Loucy (cell line): ENCODE measurements around the gene BMX.

Source experiments
- H2AFZ ChIP-seq: fragments of 200-600 bp; sonication (generic); 2 replicates; pipeline ENCODE4 v1.6.0; 2016; ENCODE audit warnings: antibody characterized with exemption, mild to moderate bottlenecking, low read length, moderate library complexity
- H3F3A ChIP-seq: fragments of 200-600 bp; 2 replicates; pipeline ENCODE4 v1.6.0; 2016; ENCODE audit warnings: antibody characterized with exemption, low read depth, mild to moderate bottlenecking
- H3K27me3 ChIP-seq: fragments of 200-600 bp; sonication (generic); 2 replicates; pipeline ENCODE4 v1.6.1; 2014; ENCODE audit warnings: low read length, mild to moderate bottlenecking; ENCODE audit not compliant: insufficient read depth, poor library complexity, severe bottlenecking
- H3K36me3 ChIP-seq: fragments of 200-600 bp; sonication (generic); 2 replicates; pipeline ENCODE4 v1.6.1; 2016; ENCODE audit warnings: low read length; ENCODE audit not compliant: insufficient read depth
- H3K4me1 ChIP-seq: fragments of 200-600 bp; sonication (generic); 2 replicates; pipeline ENCODE4 v1.5.1; 2014; ENCODE audit warnings: low read length, mild to moderate bottlenecking; ENCODE audit not compliant: insufficient read depth, poor library complexity, severe bottlenecking
- H3K4me2 ChIP-seq: fragments of 200-600 bp; sonication (generic); 2 replicates; pipeline ENCODE4 v1.6.0; 2014; ENCODE audit warnings: antibody characterized with exemption, low read length, low read depth, mild to moderate bottlenecking; ENCODE audit not compliant: poor library complexity, severe bottlenecking
- H3K4me3 ChIP-seq: fragments of 200-600 bp; sonication (generic); 2 replicates; pipeline ENCODE4 v1.5.1; 2014; ENCODE audit warnings: low read length, mild to moderate bottlenecking, mixed read lengths; ENCODE audit not compliant: poor library complexity, severe bottlenecking
- H3K79me2 ChIP-seq: fragments of 200-600 bp; sonication (generic); 2 replicates; pipeline ENCODE4 v1.6.1; 2014; ENCODE audit warnings: low read length; ENCODE audit not compliant: insufficient read depth
- H3K9ac ChIP-seq: fragments of 200-600 bp; sonication (generic); 2 replicates; pipeline ENCODE4 v1.6.0; 2014; ENCODE audit warnings: mild to moderate bottlenecking, low read depth, low read length, moderate library complexity; ENCODE audit not compliant: poor library complexity, severe bottlenecking
- H3K9me2 ChIP-seq: fragments of 200-600 bp; sonication (generic); replicated peaks from 2 replicates; pipeline ENCODE4 v1.6.1; 2016; ENCODE audit warnings: low read depth, low read length, mixed read lengths
- H3K9me3 ChIP-seq: fragments of 200-600 bp; sonication (generic); 2 replicates; pipeline ENCODE4 v1.6.1; 2014; ENCODE audit warnings: mild to moderate bottlenecking, antibody characterized with exemption, low read length, low read depth; ENCODE audit not compliant: insufficient read depth
- H4K20me1 ChIP-seq: fragments of 200-600 bp; sonication (generic); 2 replicates; pipeline ENCODE4 v1.6.0; 2014; ENCODE audit warnings: antibody characterized with exemption, low read length, mild to moderate bottlenecking; ENCODE audit not compliant: insufficient read depth, poor library complexity, severe bottlenecking
- EZH2phosphoT487 ChIP-seq: fragments of 200-600 bp; IDR thresholded peaks from 2 replicates; pipeline ENCODE4 v1.6.1; 2018; ENCODE audit warnings: antibody characterized with exemption, mild to moderate bottlenecking, moderate library complexity, borderline replicate concordance
- TF ChIP-seq, protein P1 (sequence below): fragments of 200-600 bp; sonication (generic); conservative IDR thresholded peaks from 2 replicates; pipeline ENCODE4 v1.5.1; 2014; ENCODE audit warnings: mild to moderate bottlenecking, antibody characterized with exemption, low read length

The BMX gene

DNA sequence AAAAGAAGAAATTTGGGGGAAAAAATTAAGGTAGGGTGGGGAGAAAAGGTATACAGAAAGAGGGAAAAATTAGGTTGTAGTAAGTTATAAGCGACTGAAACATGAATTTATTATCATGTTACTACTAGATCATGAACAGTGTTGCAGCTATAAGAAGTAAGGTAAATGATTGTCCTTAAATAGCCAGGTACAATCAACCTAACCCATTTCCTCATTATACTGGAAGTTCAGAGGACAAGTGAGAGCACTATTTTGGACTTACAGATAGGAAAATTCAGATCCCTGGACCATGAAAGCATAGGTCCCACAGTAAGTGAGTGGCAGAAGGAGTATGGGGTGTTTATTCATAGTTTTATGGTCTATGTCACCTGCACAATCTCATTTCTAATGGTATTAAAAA is 31.0 kb upstream of the BMX start:
- no peaks in the 10 kb centered on the region for H3K9me2 ChIP-seq
- H4K20me1 ChIP-seq: no peaks in the 10 kb centered on the region
- no peak overlapping the region for H2AFZ ChIP-seq
- no peaks in the 10 kb centered on the region for H3K36me3 ChIP-seq
- H3K4me3 ChIP-seq: no peak overlapping the region
- H3K4me1 ChIP-seq: no peaks in the 10 kb centered on the region
- no peak overlapping the region for H3K4me2 ChIP-seq
- no peaks in the 10 kb centered on the region for H3F3A ChIP-seq
- no peak overlapping the region for H3K9ac ChIP-seq
- no peaks in the 10 kb centered on the region for H3K9me3 ChIP-seq
- no peaks in the 10 kb centered on the region for H3K27me3 ChIP-seq
- TF ChIP-seq, protein P1, sequence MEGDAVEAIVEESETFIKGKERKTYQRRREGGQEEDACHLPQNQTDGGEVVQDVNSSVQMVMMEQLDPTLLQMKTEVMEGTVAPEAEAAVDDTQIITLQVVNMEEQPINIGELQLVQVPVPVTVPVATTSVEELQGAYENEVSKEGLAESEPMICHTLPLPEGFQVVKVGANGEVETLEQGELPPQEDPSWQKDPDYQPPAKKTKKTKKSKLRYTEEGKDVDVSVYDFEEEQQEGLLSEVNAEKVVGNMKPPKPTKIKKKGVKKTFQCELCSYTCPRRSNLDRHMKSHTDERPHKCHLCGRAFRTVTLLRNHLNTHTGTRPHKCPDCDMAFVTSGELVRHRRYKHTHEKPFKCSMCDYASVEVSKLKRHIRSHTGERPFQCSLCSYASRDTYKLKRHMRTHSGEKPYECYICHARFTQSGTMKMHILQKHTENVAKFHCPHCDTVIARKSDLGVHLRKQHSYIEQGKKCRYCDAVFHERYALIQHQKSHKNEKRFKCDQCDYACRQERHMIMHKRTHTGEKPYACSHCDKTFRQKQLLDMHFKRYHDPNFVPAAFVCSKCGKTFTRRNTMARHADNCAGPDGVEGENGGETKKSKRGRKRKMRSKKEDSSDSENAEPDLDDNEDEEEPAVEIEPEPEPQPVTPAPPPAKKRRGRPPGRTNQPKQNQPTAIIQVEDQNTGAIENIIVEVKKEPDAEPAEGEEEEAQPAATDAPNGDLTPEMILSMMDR: no peak
- TF ChIP-seq EZH2phosphoT487: no peak
- no peaks in the 10 kb centered on the region for H3K79me2 ChIP-seq

- H3K9me3 ChIP-seq: no peaks in the 10 kb centered on the region
- TF ChIP-seq, protein P1: peak; percentile 72
- no peak for TF ChIP-seq EZH2phosphoT487
Measured at GRCh38 chrX:15471028-15471427, 29.6 kb upstream of the BMX start.

DNA sequence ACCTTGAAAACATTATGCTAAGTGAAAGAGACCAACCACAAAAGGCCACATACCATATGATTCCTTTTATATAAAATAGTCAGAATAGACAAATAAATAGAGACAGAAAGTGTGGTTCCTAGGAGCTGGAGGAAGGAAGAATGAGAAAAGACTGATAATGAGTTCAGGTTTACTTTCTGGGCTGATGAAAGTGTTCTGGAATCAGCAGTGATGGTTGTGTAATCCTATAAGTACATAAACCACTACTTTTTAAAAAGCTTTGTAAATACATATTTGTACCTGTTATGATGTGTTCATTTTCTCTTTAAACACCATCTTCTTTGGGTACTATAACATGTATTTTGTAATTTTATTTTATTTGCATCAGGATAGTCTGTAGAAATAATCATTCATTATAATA is 28.1 kb upstream of the BMX start:
- Histone ChIP-seq H3K9ac (no peak overlapping the region), H3K79me2 (no peaks in the 10 kb centered on the region), H3K9me2 (no peaks in the 10 kb centered on the region), H3K9me3 (no peaks in the 10 kb centered on the region), H2AFZ (no peak overlapping the region), H3K4me2 (no peak overlapping the region), H3K4me1 (no peaks in the 10 kb centered on the region), H3K36me3 (no peaks in the 10 kb centered on the region), H3K4me3 (no peak overlapping the region), H4K20me1 (no peaks in the 10 kb centered on the region), H3K27me3 (no peaks in the 10 kb centered on the region), H3F3A (no peaks in the 10 kb centered on the region)
- TF ChIP-seq EZH2phosphoT487: no peak
- TF ChIP-seq, protein P1: no peak

More at GRCh38 chrX:15471028-15471427, 29.6 kb upstream of the BMX start:
- no peak overlapping the region for H3K4me3 ChIP-seq
- H3K27me3 ChIP-seq: no peaks in the 10 kb centered on the region
- H3K9me2 ChIP-seq: no peaks in the 10 kb centered on the region
- H4K20me1 ChIP-seq: no peaks in the 10 kb centered on the region
- no peaks in the 10 kb centered on the region for H3K36me3 ChIP-seq
- H3K9ac ChIP-seq: no peak overlapping the region
- H2AFZ ChIP-seq: no peak overlapping the region
- no peak overlapping the region for H3K4me2 ChIP-seq
- H3F3A ChIP-seq: no peaks in the 10 kb centered on the region
- no peaks in the 10 kb centered on the region for H3K79me2 ChIP-seq
- H3K4me1 ChIP-seq: no peaks in the 10 kb centered on the region
